CD4-positive, alpha-beta memory T cell (primary cell): Measurements from ENCODE around the gene RRP15. TPM values are rescaled to one million over a fixed set of nuclear protein-coding genes. Genes with fewer than 3 reads are reported as not detected.

Source experiments
- CTCF ChIA-PET: fragments of 350-600 bp; sonication (Branson Sonifier 250); formaldehyde crosslinking; loops from one replicate; lab custom pipeline; 2021; ENCODE audit warnings: inconsistent platforms; ENCODE audit not compliant: partially characterized antibody; lab: Charles Lee
- POLR2A ChIA-PET: fragments of 350-600 bp; sonication (Branson Sonifier 250); formaldehyde crosslinking; loops from one replicate; lab custom pipeline; 2021; ENCODE audit not compliant: partially characterized antibody; lab: Charles Lee
- DNase-seq, 5 donors: peaks; one replicate each; pipeline versions ENCODE4 v3.0.0 to v3.0.0-alpha.2; 2020 to 2022; ENCODE audit warnings: mixed read lengths in 1 of 5
- H3K27ac ChIP-seq: one replicate; pipeline ENCODE4 v1.7.0; 2013; ENCODE audit warnings: low read depth, low read length
- H3K27me3 ChIP-seq: 2 replicates; pipeline ENCODE4 v1.7.0; 2013; ENCODE audit warnings: mild to moderate bottlenecking, low read length, moderate library complexity; ENCODE audit not compliant: insufficient read depth
- H3K36me3 ChIP-seq: 2 replicates; pipeline ENCODE4 v1.7.0; 2013; ENCODE audit warnings: mild to moderate bottlenecking, low read length, moderate library complexity; ENCODE audit not compliant: insufficient read depth
- H3K4me1 ChIP-seq: 2 replicates; pipeline ENCODE4 v1.7.0; 2013; ENCODE audit warnings: mild to moderate bottlenecking, low read length, moderate library complexity; ENCODE audit not compliant: insufficient read depth
- H3K4me3 ChIP-seq, 2 donors: one replicate each; pipeline ENCODE4 v1.7.0; 2013; ENCODE audit warnings: low read length in 2 of 2, mild to moderate bottlenecking in 1 of 2
- H3K9me3 ChIP-seq, 2 donors: one replicate each; pipeline ENCODE4 v1.7.0; 2013; ENCODE audit warnings: low read length in 2 of 2, control low read depth in 1 of 2; ENCODE audit not compliant: control insufficient read depth in 1 of 2
- H3K27ac Mint-ChIP-seq, 7 donors: one replicate each; pipeline ENCODE4 v1.8.0; 2020 to 2021; ENCODE audit warnings: mixed read lengths in 7 of 7, mild to moderate bottlenecking in 6 of 7, inconsistent platforms in 3 of 7, moderate library complexity in 3 of 7
- H3K27me3 Mint-ChIP-seq, 2 donors: one replicate each; pipeline ENCODE4 v1.8.0; 2020 to 2021; ENCODE audit warnings: mixed read lengths in 2 of 2
- H3K36me3 Mint-ChIP-seq, 2 donors: one replicate each; pipeline ENCODE4 v1.8.0; 2020 to 2021; ENCODE audit warnings: mixed read lengths in 2 of 2, inconsistent platforms in 1 of 2, mild to moderate bottlenecking in 1 of 2
- H3K4me1 Mint-ChIP-seq, 4 donors: one replicate each; pipeline ENCODE4 v1.8.0; 2020 to 2021; ENCODE audit warnings: mixed read lengths in 4 of 4, mild to moderate bottlenecking in 1 of 4
- H3K4me3 Mint-ChIP-seq, 8 donors: one replicate each; pipeline ENCODE4 v1.8.0; 2020 to 2021; ENCODE audit warnings: mixed read lengths in 8 of 8, mild to moderate bottlenecking in 7 of 8, moderate library complexity in 6 of 8, inconsistent platforms in 3 of 8
- H3K9me3 Mint-ChIP-seq, 8 donors: one replicate each; pipeline ENCODE4 v1.8.0; 2020 to 2021; ENCODE audit warnings: mixed read lengths in 8 of 8, mild to moderate bottlenecking in 5 of 8, inconsistent platforms in 3 of 8, moderate library complexity in 1 of 8
- intact Hi-C: fragments of 100-400 bp; cut with micrococcal nuclease; formaldehyde crosslinking; loops from one replicate; pipeline ENCODE4 v1.15.1; 2023
- polyA plus RNA-seq, 2 donors: library from polyadenylated mRNA; unstranded; fragments of 300-500 nt; fragmentation: Illumina TruSeq; gene quantifications; one replicate each; pipeline ENCODE4 v1.2.3, GENCODE V29; 2021
- total RNA-seq, 2 experiments: library from RNA; stranded (reverse); gene quantifications; one replicate each; pipeline ENCODE4 v1.2.3, GENCODE V29; 2021

Gene RRP15
- total and polyA plus RNA-seq, 4 experiments from 2014 or later = 12.8 to 20.7 (median 15.5) TPM

GRCh38 chr1:218273762-218274479, 11.2 kb upstream of the RRP15 start:
- no peaks in the 10 kb centered on the region for H3K4me1 ChIP-seq
- no peak for DNase-seq
- H3K9me3 ChIP-seq = no peaks in the 10 kb centered on the region
- H3K36me3 ChIP-seq = no peaks in the 10 kb centered on the region
- intact Hi-C loops = no loop called here
- Mint-ChIP-seq H3K4me3 (no peak overlapping the region), H3K36me3 (no peaks in the 10 kb centered on the region), H3K9me3 (no peaks in the 10 kb centered on the region), H3K27me3 (peaks cover 3% of the 10 kb centered on the region in 2 donors), H3K27ac (no peak overlapping the region), H3K4me1 (no peaks in the 10 kb centered on the region)
- ChIA-PET POLR2A (no interaction called here), CTCF (no interaction called here)
- H3K4me3 ChIP-seq = no peak overlapping the region
- no peak overlapping the region for H3K27ac ChIP-seq
- no peaks in the 10 kb centered on the region for H3K27me3 ChIP-seq

- no peak for DNase-seq
- Mint-ChIP-seq H3K27me3 (peaks cover 3% of the 10 kb centered on the region in 2 donors), H3K36me3 (no peaks in the 10 kb centered on the region), H3K9me3 (no peaks in the 10 kb centered on the region), H3K27ac (no peak overlapping the region), H3K4me1 (no peaks in the 10 kb centered on the region), H3K4me3 (no peak overlapping the region)
- ChIA-PET POLR2A (no interaction called here), CTCF (no interaction called here)
- H3K4me1 ChIP-seq = no peaks in the 10 kb centered on the region
- no peak overlapping the region for H3K27ac ChIP-seq
- no peaks in the 10 kb centered on the region for H3K9me3 ChIP-seq
- no peaks in the 10 kb centered on the region for H3K27me3 ChIP-seq
- no peaks in the 10 kb centered on the region for H3K36me3 ChIP-seq
- H3K4me3 ChIP-seq = no peak overlapping the region
- intact Hi-C loops = no loop called here
Measured at GRCh38 chr1:218274511-218274910, 10.6 kb upstream of the RRP15 start.

GRCh38 chr1:218275823-218276222, 9.3 kb upstream of the RRP15 start:
- peaks cover 0 to 3% (median 1%) of the 10 kb centered on the region in 8 donors for H3K9me3 Mint-ChIP-seq
- H3K9me3 ChIP-seq = no peaks in the 10 kb centered on the region
- POLR2A ChIA-PET = interaction anchor here (1.2 kb wide), 1 partner anchor 9 kb away, joined by 3 read pairs; the partner anchor contains the start of gene RRP15
- H3K4me3 ChIP-seq = no peak overlapping the region
- intact Hi-C loops = no loop called here
- peaks cover 3% of the 10 kb centered on the region in 2 donors for H3K27me3 Mint-ChIP-seq
- no peaks in the 10 kb centered on the region for H3K4me1 Mint-ChIP-seq
- H3K4me1 ChIP-seq = no peaks in the 10 kb centered on the region
- no peaks in the 10 kb centered on the region for H3K36me3 ChIP-seq
- no peaks in the 10 kb centered on the region for H3K36me3 Mint-ChIP-seq
- H3K4me3 Mint-ChIP-seq = no peak overlapping the region
- no peak overlapping the region for H3K27ac ChIP-seq
- no peak overlapping the region for H3K27ac Mint-ChIP-seq
- H3K27me3 ChIP-seq = no peaks in the 10 kb centered on the region
- DNase-seq = no peak
- CTCF ChIA-PET = no interaction called here

GRCh38 chr1:218281285-218281684, 3.8 kb upstream of the RRP15 start:
- no peak for DNase-seq
- intact Hi-C loops = loop anchor here (10.0 kb wide), 2 partner anchors 1814 to 1994 kb away; partner anchors contain the start of genes IARS2 and RAB3GAP2
- Histone ChIP-seq H3K36me3 (no peaks in the 10 kb centered on the region), H3K27ac (no peak overlapping the region), H3K4me3 (no peak overlapping the region), H3K27me3 (no peaks in the 10 kb centered on the region), H3K4me1 (peaks cover 14% of the 10 kb centered on the region), H3K9me3 (no peaks in the 10 kb centered on the region)
- Mint-ChIP-seq H3K36me3 (peaks cover 0 to 8% of the 10 kb centered on the region in 2 donors), H3K27ac (no peak overlapping the region), H3K9me3 (peaks cover 0 to 9% (median 4%) of the 10 kb centered on the region in 8 donors), H3K4me3 (no peak overlapping the region), H3K27me3 (peaks cover 5 to 7% of the 10 kb centered on the region in 2 donors), H3K4me1 (peaks cover 9 to 22% (median 17%) of the 10 kb centered on the region in 4 donors)
- POLR2A ChIA-PET = no interaction called here
- CTCF ChIA-PET = no interaction called here

GRCh38 chr1:218284377-218284916, 646 bp upstream of the RRP15 start:
- DNase-seq = peak in 1 of 5 donors; percentile 2
- peak overlapping the region; percentile 81 to 93 for H3K4me3 ChIP-seq
- no peaks in the 10 kb centered on the region for H3K9me3 ChIP-seq
- Mint-ChIP-seq H3K4me1 (peaks cover 16 to 38% (median 27%) of the 10 kb centered on the region in 4 donors), H3K27me3 (peaks cover 5 to 7% of the 10 kb centered on the region in 2 donors), H3K36me3 (peaks cover 4 to 11% of the 10 kb centered on the region in 2 donors), H3K27ac (peak overlapping the region; percentile 91 to 99 (median 96)), H3K9me3 (peaks cover 0 to 9% (median 4%) of the 10 kb centered on the region in 8 donors), H3K4me3 (peak overlapping the region; percentile 93 to 100 (median 98))
- CTCF ChIA-PET = no interaction called here
- POLR2A ChIA-PET = interaction anchor here (0.8 to 2.1 kb wide), 7 partner anchors 8 to 889 kb away, joined by 3 to 7 read pairs (median 5); partner anchors contain the start of genes GPATCH2, LYPLAL1 and TGFB2
- H3K27me3 ChIP-seq = no peaks in the 10 kb centered on the region
- H3K27ac ChIP-seq = peak overlapping the region; percentile 60
- intact Hi-C loops = loop anchor here (10.0 kb wide), 2 partner anchors 1810 to 1990 kb away; partner anchors contain the start of genes IARS2 and RAB3GAP2
- peaks cover 24% of the 10 kb centered on the region for H3K4me1 ChIP-seq
- H3K36me3 ChIP-seq = no peaks in the 10 kb centered on the region

- CTCF ChIA-PET = no interaction called here
- Mint-ChIP-seq H3K27me3 (no peaks in the 10 kb centered on the region), H3K27ac (peak overlapping the region in 1 of 7 donors; percentile 24), H3K36me3 (peaks cover 11 to 18% of the 10 kb centered on the region in 2 donors), H3K4me1 (peaks cover 1 to 16% (median 10%) of the 10 kb centered on the region in 4 donors), H3K9me3 (no peaks in the 10 kb centered on the region), H3K4me3 (no peak overlapping the region)
- H3K27me3 ChIP-seq = no peaks in the 10 kb centered on the region
- POLR2A ChIA-PET = no interaction called here
- no peaks in the 10 kb centered on the region for H3K9me3 ChIP-seq
- intact Hi-C loops = no loop called here
- no peak overlapping the region for H3K4me3 ChIP-seq
- peaks cover 3% of the 10 kb centered on the region for H3K4me1 ChIP-seq
- no peak overlapping the region for H3K27ac ChIP-seq
- peaks cover 5% of the 10 kb centered on the region for H3K36me3 ChIP-seq
- DNase-seq = no peak
Measured at GRCh38 chr1:218292515-218292914, 7.4 kb downstream of the RRP15 start.

- Mint-ChIP-seq H3K4me3 (no peak overlapping the region), H3K27ac (no peak overlapping the region), H3K9me3 (peaks cover 0 to 1% (median 0%) of the 10 kb centered on the region in 8 donors), H3K27me3 (no peaks in the 10 kb centered on the region), H3K36me3 (peaks cover 7 to 19% of the 10 kb centered on the region in 2 donors), H3K4me1 (peaks cover 0 to 13% (median 7%) of the 10 kb centered on the region in 4 donors)
- ChIA-PET CTCF (interaction anchor here (1.4 kb wide), 2 partner anchors 9 to 35 kb away, joined by 4 to 6 read pairs; partner anchors contain the start of gene RRP15), POLR2A (interaction anchor here (1.9 kb wide), 1 partner anchor 10 kb away, joined by 4 read pairs; no protein-coding TSS in a partner anchor)
- no peaks in the 10 kb centered on the region for H3K27me3 ChIP-seq
- H3K36me3 ChIP-seq = peaks cover 5% of the 10 kb centered on the region
- DNase-seq = no peak
- no peak overlapping the region for H3K4me3 ChIP-seq
- H3K4me1 ChIP-seq = no peaks in the 10 kb centered on the region
- intact Hi-C loops = no loop called here
- H3K27ac ChIP-seq = no peak overlapping the region
- H3K9me3 ChIP-seq = no peaks in the 10 kb centered on the region
Measured at GRCh38 chr1:218294546-218294945, 9.5 kb downstream of the RRP15 start.
